ENCODE results near the gene SMAD2. TPM values are rescaled to one million over a fixed set of nuclear protein-coding genes. Genes with fewer than 3 reads are reported as not detected.

The SMAD2 gene
- total and polyA plus RNA-seq, 2 experiments from 2014 or later: 58.5 to 108 TPM

DNA sequence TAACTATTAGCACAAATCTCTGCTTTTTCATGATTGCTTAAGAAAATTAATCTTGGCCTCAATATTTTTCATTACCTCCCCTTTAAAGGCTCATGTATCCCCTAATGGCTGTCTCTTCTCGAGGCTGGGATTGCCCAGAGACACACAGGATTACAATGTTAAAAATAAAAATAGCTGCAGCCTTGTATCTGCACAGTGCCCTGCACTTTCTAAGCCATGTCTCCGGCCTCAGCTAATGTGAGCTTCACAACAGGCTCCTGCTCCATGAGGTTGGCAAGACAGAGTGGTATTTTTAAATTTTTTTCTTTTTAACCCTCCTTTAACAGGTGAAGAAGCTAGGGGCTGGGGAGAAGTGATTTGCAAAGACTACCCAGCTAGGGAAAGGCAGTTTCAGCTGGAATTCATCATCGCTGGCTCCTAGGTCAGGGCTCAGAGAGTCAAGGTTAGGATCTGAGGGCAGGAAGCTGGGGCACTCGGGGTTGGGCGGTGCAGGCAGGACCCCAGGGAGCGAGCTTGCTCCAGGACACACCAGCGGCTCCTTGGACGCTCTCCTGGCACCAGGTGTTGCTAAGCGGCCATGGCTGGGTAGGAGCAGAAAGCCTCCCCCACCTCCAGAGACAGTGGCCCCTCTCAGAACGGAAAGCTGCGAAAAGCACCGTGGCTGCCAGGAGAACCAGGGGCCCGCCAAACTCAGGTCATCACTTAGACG lies 135.6 kb downstream of the SMAD2 start:
- Histone ChIP-seq H3K36me3 (replicated peaks; ENCODE audit: insufficient read depth, low read depth) (no peaks in the 10 kb centered on the region), H3K4me3 (no peak overlapping the region), H3K27me3 (no peaks in the 10 kb centered on the region), H3K79me2 (no peaks in the 10 kb centered on the region), H4K20me1 (ENCODE audit: insufficient read depth, poor library complexity, severe bottlenecking) (no peaks in the 10 kb centered on the region), H3K4me1 (ENCODE audit: insufficient read depth) (no peaks in the 10 kb centered on the region), H3K9me3 (ENCODE audit: low read depth) (no peaks in the 10 kb centered on the region), H3K27ac (no peak overlapping the region), H3K9me2 (replicated peaks; ENCODE audit: insufficient read depth) (no peaks in the 10 kb centered on the region), H2AFZ (no peak overlapping the region), H3K4me2 (no peak overlapping the region)
- 84% methylated on average over 11 of the region's 14 CpGs for WGBS (ENCODE audit: low lambda C conversion rate, missing lambda C conversion rate)
- TF ChIP-seq, protein P1, sequence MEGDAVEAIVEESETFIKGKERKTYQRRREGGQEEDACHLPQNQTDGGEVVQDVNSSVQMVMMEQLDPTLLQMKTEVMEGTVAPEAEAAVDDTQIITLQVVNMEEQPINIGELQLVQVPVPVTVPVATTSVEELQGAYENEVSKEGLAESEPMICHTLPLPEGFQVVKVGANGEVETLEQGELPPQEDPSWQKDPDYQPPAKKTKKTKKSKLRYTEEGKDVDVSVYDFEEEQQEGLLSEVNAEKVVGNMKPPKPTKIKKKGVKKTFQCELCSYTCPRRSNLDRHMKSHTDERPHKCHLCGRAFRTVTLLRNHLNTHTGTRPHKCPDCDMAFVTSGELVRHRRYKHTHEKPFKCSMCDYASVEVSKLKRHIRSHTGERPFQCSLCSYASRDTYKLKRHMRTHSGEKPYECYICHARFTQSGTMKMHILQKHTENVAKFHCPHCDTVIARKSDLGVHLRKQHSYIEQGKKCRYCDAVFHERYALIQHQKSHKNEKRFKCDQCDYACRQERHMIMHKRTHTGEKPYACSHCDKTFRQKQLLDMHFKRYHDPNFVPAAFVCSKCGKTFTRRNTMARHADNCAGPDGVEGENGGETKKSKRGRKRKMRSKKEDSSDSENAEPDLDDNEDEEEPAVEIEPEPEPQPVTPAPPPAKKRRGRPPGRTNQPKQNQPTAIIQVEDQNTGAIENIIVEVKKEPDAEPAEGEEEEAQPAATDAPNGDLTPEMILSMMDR (IDR thresholded peaks at IDR 0.05; ENCODE audit: poor library complexity): no peak
- no peak for TF ChIP-seq EZH2phosphoT487 (IDR thresholded peaks at IDR 0.05; ENCODE audit: low read depth, severe bottlenecking, unreplicated experiment)
- TF ChIP-seq EZH2 (IDR thresholded peaks at IDR 0.05; ENCODE audit: borderline replicate concordance): no peak
- no peak for DNase-seq (ENCODE audit: low spot score)

DNA sequence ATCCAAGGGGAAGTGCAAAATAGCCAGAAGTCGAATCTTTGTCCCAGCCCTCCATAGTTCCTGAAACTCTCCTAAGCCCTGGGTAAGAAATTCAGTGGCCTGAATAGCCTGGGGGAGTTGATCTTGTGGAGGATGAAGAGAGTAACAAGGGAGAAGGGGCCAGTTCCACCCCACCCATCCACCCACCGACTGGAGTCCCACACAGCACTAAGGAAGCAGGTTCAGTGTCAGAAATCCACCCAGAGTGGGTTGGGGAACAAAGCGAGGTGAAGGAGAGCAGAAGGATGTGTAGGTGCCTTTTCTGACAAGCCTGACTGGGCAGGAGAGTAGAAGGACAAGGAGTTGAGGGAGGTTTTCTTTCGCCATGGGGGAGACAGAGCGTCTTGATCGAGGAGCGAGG lies 136.8 kb downstream of the SMAD2 start:
- no peak for DNase-seq (ENCODE audit: low spot score)
- Histone ChIP-seq H3K4me1 (ENCODE audit: insufficient read depth) (no peaks in the 10 kb centered on the region), H3K9me3 (ENCODE audit: low read depth) (no peaks in the 10 kb centered on the region), H4K20me1 (ENCODE audit: insufficient read depth, poor library complexity, severe bottlenecking) (no peaks in the 10 kb centered on the region), H3K4me3 (no peak overlapping the region), H3K27ac (no peak overlapping the region), H3K36me3 (replicated peaks; ENCODE audit: insufficient read depth, low read depth) (no peaks in the 10 kb centered on the region), H3K79me2 (no peaks in the 10 kb centered on the region), H3K4me2 (no peak overlapping the region), H3K9me2 (replicated peaks; ENCODE audit: insufficient read depth) (no peaks in the 10 kb centered on the region), H3K27me3 (no peaks in the 10 kb centered on the region), H2AFZ (no peak overlapping the region)
- TF ChIP-seq EZH2phosphoT487 (IDR thresholded peaks at IDR 0.05; ENCODE audit: low read depth, severe bottlenecking, unreplicated experiment) (no peak), EZH2 (IDR thresholded peaks at IDR 0.05; ENCODE audit: borderline replicate concordance) (no peak)
- TF ChIP-seq, protein P1 (IDR thresholded peaks at IDR 0.05; ENCODE audit: poor library complexity): no peak
- WGBS (ENCODE audit: low lambda C conversion rate, missing lambda C conversion rate): 96% methylated on average over 7 of the region's 7 CpGs

DNA sequence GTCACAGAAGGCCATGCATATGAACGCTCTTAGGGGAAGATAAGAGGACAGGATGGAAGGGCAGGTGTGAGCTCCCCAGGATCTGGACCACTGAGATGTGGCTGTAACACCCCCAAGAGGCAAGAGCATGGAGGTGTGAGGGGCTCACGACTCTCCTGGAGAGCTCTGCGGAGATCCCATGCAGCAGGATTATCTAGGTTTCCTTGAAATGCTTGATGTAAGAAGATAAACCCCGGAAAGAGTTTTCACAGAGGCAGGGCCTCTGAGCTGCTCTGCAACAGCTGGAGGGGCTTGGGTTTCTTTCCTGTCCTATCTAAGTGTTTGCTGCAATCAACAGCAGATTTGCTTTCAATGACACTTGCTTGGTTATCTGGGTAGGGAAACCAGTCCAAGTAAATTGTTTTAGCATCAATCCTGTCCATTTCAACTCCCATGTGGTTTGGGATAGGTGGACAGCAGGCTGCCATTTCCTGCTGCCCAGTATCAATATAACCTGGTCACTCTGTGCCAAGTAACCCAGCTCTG lies 138.9 kb downstream of the SMAD2 start:
- Histone ChIP-seq H4K20me1 (ENCODE audit: insufficient read depth, poor library complexity, severe bottlenecking) (no peaks in the 10 kb centered on the region), H3K4me2 (no peak overlapping the region), H3K36me3 (replicated peaks; ENCODE audit: insufficient read depth, low read depth) (no peaks in the 10 kb centered on the region), H2AFZ (no peak overlapping the region), H3K4me1 (ENCODE audit: insufficient read depth) (no peaks in the 10 kb centered on the region), H3K27me3 (no peaks in the 10 kb centered on the region), H3K9me2 (replicated peaks; ENCODE audit: insufficient read depth) (no peaks in the 10 kb centered on the region), H3K9me3 (ENCODE audit: low read depth) (no peaks in the 10 kb centered on the region), H3K27ac (no peak overlapping the region), H3K79me2 (no peaks in the 10 kb centered on the region), H3K4me3 (no peak overlapping the region)
- TF ChIP-seq, protein P1 (IDR thresholded peaks at IDR 0.05; ENCODE audit: poor library complexity): no peak
- no peak for TF ChIP-seq EZH2 (IDR thresholded peaks at IDR 0.05; ENCODE audit: borderline replicate concordance)
- TF ChIP-seq EZH2phosphoT487 (IDR thresholded peaks at IDR 0.05; ENCODE audit: low read depth, severe bottlenecking, unreplicated experiment): no peak
- 52% methylated on average over 4 of the region's 4 CpGs for WGBS (ENCODE audit: low lambda C conversion rate, missing lambda C conversion rate)
- DNase-seq (ENCODE audit: low spot score): no peak
